Stimulated activated effector memory CD8-positive, alpha-beta T cell treated with anti-CD3 and anti-CD28 coated beads, Interleukin-12 subunit alpha, Interleukin-12 subunit beta, amount 100 ng/mL, for 72 hours (primary cell): Measurements from ENCODE around the gene GORASP1.

Experiments used
- ATAC-seq: fragments of 150-1000 bp; cut with Tn5 transposase; 2 replicates; pipeline ENCODE4 v1.10.0; 2021
- DNase-seq, 2 donors: peaks; one replicate each; pipeline ENCODE4 v3.0.0; 2021 to 2022; ENCODE audit warnings: low spot score in 2 of 2
- H3K27ac Mint-ChIP-seq: one replicate; pipeline ENCODE4 v1.8.0; 2022; ENCODE audit warnings: mild to moderate bottlenecking, mixed read lengths
- H3K36me3 Mint-ChIP-seq: one replicate; pipeline ENCODE4 v1.8.0; 2022; ENCODE audit warnings: mild to moderate bottlenecking, mixed read lengths
- H3K4me1 Mint-ChIP-seq: one replicate; pipeline ENCODE4 v1.8.0; 2022; ENCODE audit warnings: mixed read lengths
- H3K4me3 Mint-ChIP-seq: one replicate; pipeline ENCODE4 v1.8.0; 2022; ENCODE audit warnings: mild to moderate bottlenecking, mixed read lengths
- H3K9me3 Mint-ChIP-seq: one replicate; pipeline ENCODE4 v1.8.0; 2022; ENCODE audit warnings: mixed read lengths

The GORASP1 gene

GRCh38 chr3:39103324-39103693, 4.1 kb downstream of the GORASP1 start:
- Mint-ChIP-seq H3K4me3 (no peak overlapping the region), H3K9me3 (no peaks in the 10 kb centered on the region), H3K4me1 (peaks cover 59% of the 10 kb centered on the region), H3K27ac (peak overlapping the region; percentile 60), H3K36me3 (no peaks in the 10 kb centered on the region)
- ATAC-seq (no peak), DNase-seq (peak in 1 of 2 donors; percentile 47)

GRCh38 chr3:39102504-39103323, 4.7 kb downstream of the GORASP1 start:
- Mint-ChIP-seq H3K4me3 (no peak overlapping the region), H3K4me1 (peaks cover 53% of the 10 kb centered on the region), H3K9me3 (no peaks in the 10 kb centered on the region), H3K27ac (peak overlapping the region; percentile 60), H3K36me3 (peaks cover 2% of the 10 kb centered on the region)
- ATAC-seq, result no peak
- DNase-seq, result peak in 1 of 2 donors; percentile 46

- peak; percentile 26 to 68 for DNase-seq
- peaks cover 17% of the 10 kb centered on the region for H3K36me3 Mint-ChIP-seq
Measured at GRCh38 chr3:39101022-39101689, 6.3 kb downstream of the GORASP1 start.

GRCh38 chr3:39100500-39100886, 6.9 kb downstream of the GORASP1 start:
- Mint-ChIP-seq H3K9me3 (no peaks in the 10 kb centered on the region), H3K4me1 (peaks cover 37% of the 10 kb centered on the region), H3K4me3 (no peak overlapping the region), H3K27ac (peak overlapping the region; percentile 74), H3K36me3 (peaks cover 24% of the 10 kb centered on the region)
- ATAC-seq (no peak), DNase-seq (no peak)

More at GRCh38 chr3:39101022-39101689, 6.3 kb downstream of the GORASP1 start:
- Mint-ChIP-seq H3K27ac (peak overlapping the region; percentile 74), H3K4me3 (no peak overlapping the region), H3K9me3 (no peaks in the 10 kb centered on the region), H3K4me1 (peaks cover 43% of the 10 kb centered on the region)
- ATAC-seq, result peak; percentile 74

- H3K4me1 Mint-ChIP-seq, result peaks cover 31% of the 10 kb centered on the region
- H3K27ac Mint-ChIP-seq, result peak overlapping the region; percentile 68
- peaks cover 30% of the 10 kb centered on the region for H3K36me3 Mint-ChIP-seq
- DNase-seq (peak in 1 of 2 donors; percentile 47), ATAC-seq (no peak)
- H3K4me3 Mint-ChIP-seq, result no peak overlapping the region
- H3K9me3 Mint-ChIP-seq, result no peaks in the 10 kb centered on the region
Measured at GRCh38 chr3:39099738-39100499, 7.5 kb downstream of the GORASP1 start.

GRCh38 chr3:39099242-39099641, 8.2 kb downstream of the GORASP1 start:
- H3K27ac Mint-ChIP-seq, result peak overlapping the region; percentile 68
- peaks cover 28% of the 10 kb centered on the region for H3K4me1 Mint-ChIP-seq
- H3K4me3 Mint-ChIP-seq, result no peak overlapping the region
- DNase-seq (peak in 1 of 2 donors; percentile 38), ATAC-seq (no peak)
- no peaks in the 10 kb centered on the region for H3K9me3 Mint-ChIP-seq
- H3K36me3 Mint-ChIP-seq, result peaks cover 36% of the 10 kb centered on the region

- DNase-seq, result peak in 1 of 2 donors; percentile 42
- no peak overlapping the region for H3K4me3 Mint-ChIP-seq
- no peaks in the 10 kb centered on the region for H3K9me3 Mint-ChIP-seq
- peaks cover 28% of the 10 kb centered on the region for H3K4me1 Mint-ChIP-seq
- ATAC-seq, result no peak
- peaks cover 43% of the 10 kb centered on the region for H3K36me3 Mint-ChIP-seq
- H3K27ac Mint-ChIP-seq, result peak overlapping the region; percentile 68
Measured at GRCh38 chr3:39098473-39099000, 8.9 kb downstream of the GORASP1 start.

GRCh38 chr3:39097716-39098472, 9.5 kb downstream of the GORASP1 start:
- Mint-ChIP-seq H3K4me3 (no peak overlapping the region), H3K4me1 (peaks cover 22% of the 10 kb centered on the region), H3K27ac (peak overlapping the region; percentile 20), H3K36me3 (peaks cover 50% of the 10 kb centered on the region), H3K9me3 (no peaks in the 10 kb centered on the region)
- DNase-seq (no peak), ATAC-seq (no peak)

- H3K36me3 Mint-ChIP-seq, result peaks cover 61% of the 10 kb centered on the region
- peak overlapping the region; percentile 20 for H3K27ac Mint-ChIP-seq
- no peak overlapping the region for H3K4me3 Mint-ChIP-seq
- ATAC-seq (no peak), DNase-seq (no peak)
- H3K9me3 Mint-ChIP-seq, result no peaks in the 10 kb centered on the region
- H3K4me1 Mint-ChIP-seq, result peaks cover 11% of the 10 kb centered on the region
Measured at GRCh38 chr3:39096775-39097174, 10.7 kb downstream of the GORASP1 start.

- no peak overlapping the region for H3K27ac Mint-ChIP-seq
- no peak for DNase-seq
- H3K4me1 Mint-ChIP-seq, result peaks cover 5% of the 10 kb centered on the region
- no peaks in the 10 kb centered on the region for H3K9me3 Mint-ChIP-seq
- peaks cover 71% of the 10 kb centered on the region for H3K36me3 Mint-ChIP-seq
- ATAC-seq, result no peak
- H3K4me3 Mint-ChIP-seq, result no peak overlapping the region
Measured at GRCh38 chr3:39095778-39096177, 11.6 kb downstream of the GORASP1 start.

- ATAC-seq (no peak), DNase-seq (no peak)
- Mint-ChIP-seq H3K9me3 (no peaks in the 10 kb centered on the region), H3K4me1 (peaks cover 5% of the 10 kb centered on the region), H3K27ac (peak overlapping the region; percentile 38), H3K4me3 (no peak overlapping the region), H3K36me3 (peaks cover 78% of the 10 kb centered on the region)
Measured at GRCh38 chr3:39094851-39095677, 12.4 kb downstream of the GORASP1 start.

GRCh38 chr3:39090922-39091321, 16.5 kb downstream of the GORASP1 start:
- Mint-ChIP-seq H3K4me1 (peaks cover 5% of the 10 kb centered on the region), H3K9me3 (no peaks in the 10 kb centered on the region), H3K27ac (peak overlapping the region; percentile 13), H3K36me3 (peaks cover 95% of the 10 kb centered on the region), H3K4me3 (no peak overlapping the region)
- ATAC-seq (peak; percentile 61), DNase-seq (no peak)

- DNase-seq (no peak), ATAC-seq (no peak)
- H3K4me1 Mint-ChIP-seq, result peaks cover 2% of the 10 kb centered on the region
- no peak overlapping the region for H3K27ac Mint-ChIP-seq
- H3K9me3 Mint-ChIP-seq, result no peaks in the 10 kb centered on the region
- no peak overlapping the region for H3K4me3 Mint-ChIP-seq
- H3K36me3 Mint-ChIP-seq, result peaks cover 95% of the 10 kb centered on the region
Measured at GRCh38 chr3:39088889-39089288, 18.5 kb downstream of the GORASP1 start.

GRCh38 chr3:39088456-39088855, 19.0 kb downstream of the GORASP1 start:
- no peak overlapping the region for H3K4me3 Mint-ChIP-seq
- DNase-seq (no peak), ATAC-seq (no peak)
- no peaks in the 10 kb centered on the region for H3K9me3 Mint-ChIP-seq
- H3K4me1 Mint-ChIP-seq, result peaks cover 2% of the 10 kb centered on the region
- peak overlapping the region; percentile 26 for H3K27ac Mint-ChIP-seq
- H3K36me3 Mint-ChIP-seq, result peaks cover 95% of the 10 kb centered on the region
